Neural progenitor cell (in vitro differentiated cells): Measurements from ENCODE around the gene ERMAP.
"Not testable (repeated sequence)": the region's sequence is repeated elsewhere in the genome, so short reads cannot be mapped to it uniquely, and the experiment has no call there.

Experiments
- CTCF ChIP-seq: fragments of 200-600 bp; sonication (generic); IDR thresholded peaks from 2 replicates; pipeline ENCODE4 v1.5.1; 2017; ENCODE audit warnings: antibody characterized with exemption, mild to moderate bottlenecking
- EZH2 ChIP-seq: fragments of 200-600 bp; sonication (generic); IDR thresholded peaks from 2 replicates; pipeline ENCODE4 v1.6.1; 2017; ENCODE audit warnings: antibody characterized with exemption, mild to moderate bottlenecking, moderate library complexity

GRCh38 chr1:42814815-42815214, 2.1 kb upstream of the ERMAP start:
- not testable (repeated sequence) for TF ChIP-seq EZH2, CTCF
